GM12875 (cell line): ENCODE data around the gene GRID2.

Experiments used
- H3K4me3 ChIP-seq: one replicate; pipeline ENCODE4 v1.5.1; 2011; ENCODE audit warnings: low read depth, low read length, control low read depth
- TF ChIP-seq, protein P1 (sequence below): IDR thresholded peaks from 2 replicates; pipeline ENCODE4 v1.5.1; 2011; ENCODE audit warnings: low read depth, mild to moderate bottlenecking, control low read depth, inconsistent platforms, low read length, moderate library complexity, borderline replicate concordance; ENCODE audit not compliant: insufficient read depth

The GRID2 gene

DNA sequence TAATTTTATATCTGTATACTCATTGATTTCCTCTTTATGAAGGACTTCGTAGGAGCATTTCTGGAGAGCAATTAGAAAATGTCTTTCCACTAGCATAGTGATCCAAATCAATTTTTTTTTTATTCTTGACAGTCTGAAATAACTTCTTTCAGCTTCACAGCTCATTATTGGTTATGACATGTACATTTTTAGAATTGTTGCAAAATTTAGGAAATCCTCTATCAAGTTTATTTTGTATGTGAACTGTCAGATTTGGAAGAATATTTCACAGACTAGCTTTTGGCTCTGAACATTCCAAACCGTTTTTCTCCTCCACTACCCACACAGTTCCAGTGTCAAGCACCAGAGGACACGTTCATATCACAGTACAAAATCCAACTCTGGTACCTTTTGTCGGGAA, 1275.2 kb downstream of the GRID2 start:
- H3K4me3 ChIP-seq: no peak overlapping the region
- TF ChIP-seq, protein P1, sequence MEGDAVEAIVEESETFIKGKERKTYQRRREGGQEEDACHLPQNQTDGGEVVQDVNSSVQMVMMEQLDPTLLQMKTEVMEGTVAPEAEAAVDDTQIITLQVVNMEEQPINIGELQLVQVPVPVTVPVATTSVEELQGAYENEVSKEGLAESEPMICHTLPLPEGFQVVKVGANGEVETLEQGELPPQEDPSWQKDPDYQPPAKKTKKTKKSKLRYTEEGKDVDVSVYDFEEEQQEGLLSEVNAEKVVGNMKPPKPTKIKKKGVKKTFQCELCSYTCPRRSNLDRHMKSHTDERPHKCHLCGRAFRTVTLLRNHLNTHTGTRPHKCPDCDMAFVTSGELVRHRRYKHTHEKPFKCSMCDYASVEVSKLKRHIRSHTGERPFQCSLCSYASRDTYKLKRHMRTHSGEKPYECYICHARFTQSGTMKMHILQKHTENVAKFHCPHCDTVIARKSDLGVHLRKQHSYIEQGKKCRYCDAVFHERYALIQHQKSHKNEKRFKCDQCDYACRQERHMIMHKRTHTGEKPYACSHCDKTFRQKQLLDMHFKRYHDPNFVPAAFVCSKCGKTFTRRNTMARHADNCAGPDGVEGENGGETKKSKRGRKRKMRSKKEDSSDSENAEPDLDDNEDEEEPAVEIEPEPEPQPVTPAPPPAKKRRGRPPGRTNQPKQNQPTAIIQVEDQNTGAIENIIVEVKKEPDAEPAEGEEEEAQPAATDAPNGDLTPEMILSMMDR: no peak

DNA sequence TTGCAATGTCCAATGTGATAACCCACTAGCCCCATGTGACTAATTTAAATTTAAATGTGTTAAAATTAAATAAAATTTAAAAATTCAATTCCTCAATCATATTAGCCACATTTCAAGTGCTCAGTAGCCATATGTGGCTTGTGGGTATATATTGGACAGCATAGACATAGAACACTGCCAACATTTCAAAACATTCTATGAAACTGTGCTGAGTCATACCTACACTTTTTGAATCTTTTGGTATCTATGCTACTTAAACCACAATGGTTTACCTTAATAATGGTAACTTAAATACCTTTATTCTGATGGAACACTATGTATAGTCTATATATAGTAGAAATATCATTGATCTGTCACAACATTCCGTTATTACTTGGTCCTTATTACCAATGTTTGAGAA, 1301.4 kb downstream of the GRID2 start:
- TF ChIP-seq, protein P1: no peak
- H3K4me3 ChIP-seq: no peak overlapping the region

DNA sequence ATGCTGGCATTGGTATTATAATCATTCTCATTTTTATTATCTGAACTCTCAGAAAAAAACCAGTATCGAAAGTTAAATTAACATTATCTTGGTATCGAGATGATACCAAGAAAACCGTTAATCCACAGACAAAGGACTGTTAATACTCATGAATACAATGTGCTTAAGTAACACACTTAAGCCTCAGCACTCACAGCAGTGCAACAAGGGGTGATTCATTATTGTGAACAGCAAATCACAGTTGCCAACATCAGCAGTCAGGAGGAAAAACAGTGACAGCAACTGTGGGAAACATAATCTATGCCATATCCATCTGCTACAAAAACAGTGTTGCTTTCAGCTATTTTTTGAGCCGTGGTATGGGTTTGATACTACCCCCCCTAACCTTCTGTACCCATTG, 1313.8 kb downstream of the GRID2 start:
- TF ChIP-seq, protein P1: no peak
- H3K4me3 ChIP-seq: no peak overlapping the region

DNA sequence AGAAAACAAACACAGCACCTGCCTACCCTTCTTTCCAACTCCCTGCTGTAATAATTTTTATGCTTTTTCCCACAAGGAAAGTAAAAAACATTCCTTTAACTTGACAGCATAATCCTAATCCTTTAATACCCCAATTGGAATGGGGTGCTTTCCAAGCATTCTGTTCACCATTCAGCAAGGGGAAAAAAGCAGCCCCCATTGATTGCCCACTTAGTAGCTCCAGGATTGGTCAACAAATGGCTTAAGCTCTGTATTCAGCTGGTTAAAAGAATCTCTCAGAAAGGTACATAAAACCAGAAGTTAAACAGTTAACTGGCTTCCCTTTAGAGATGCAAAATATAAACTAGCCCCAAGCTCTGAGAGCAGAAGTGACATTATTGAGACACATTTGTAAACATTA, 1330.0 kb downstream of the GRID2 start:
- TF ChIP-seq, protein P1: no peak
- H3K4me3 ChIP-seq: no peak overlapping the region

DNA sequence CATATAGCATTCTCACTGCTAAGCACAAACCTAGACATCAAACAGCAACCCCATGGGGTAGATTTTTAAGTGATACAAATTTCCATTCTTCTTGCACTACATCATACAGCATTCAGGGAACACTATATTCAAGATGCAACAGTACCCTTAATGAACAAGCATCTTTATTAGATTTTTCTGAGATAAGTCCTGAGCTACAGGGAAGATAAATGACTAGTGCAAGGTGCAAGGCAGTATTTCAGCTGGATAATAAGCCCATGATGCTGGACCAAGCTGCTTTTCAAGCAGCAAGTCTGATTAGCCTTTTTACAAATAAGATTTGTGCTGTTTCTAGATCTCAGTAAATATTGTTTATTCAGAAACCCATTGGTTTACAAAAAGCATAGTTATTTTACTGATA, 1332.2 kb downstream of the GRID2 start:
- TF ChIP-seq, protein P1: no peak
- H3K4me3 ChIP-seq: no peak overlapping the region

DNA sequence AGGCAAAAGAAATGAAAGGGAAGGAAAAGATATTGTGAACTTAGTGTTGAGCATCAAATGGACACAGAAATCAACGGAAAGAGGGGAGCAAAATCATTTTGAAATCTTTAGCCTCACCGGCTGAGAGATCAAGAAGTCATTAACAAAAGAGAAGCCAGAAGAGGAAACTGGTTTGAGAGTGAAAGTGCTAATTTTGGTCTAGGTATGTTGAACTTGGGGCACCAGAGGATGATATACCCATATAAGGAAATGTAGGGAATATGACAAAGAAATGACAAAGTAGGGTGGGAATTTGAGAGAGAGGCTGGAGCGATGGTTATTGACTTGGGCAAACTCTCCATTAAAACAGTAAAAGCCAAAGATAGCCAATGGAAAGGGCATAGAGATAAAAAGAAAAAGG, 1341.4 kb downstream of the GRID2 start:
- TF ChIP-seq, protein P1: no peak
- H3K4me3 ChIP-seq: no peak overlapping the region

DNA sequence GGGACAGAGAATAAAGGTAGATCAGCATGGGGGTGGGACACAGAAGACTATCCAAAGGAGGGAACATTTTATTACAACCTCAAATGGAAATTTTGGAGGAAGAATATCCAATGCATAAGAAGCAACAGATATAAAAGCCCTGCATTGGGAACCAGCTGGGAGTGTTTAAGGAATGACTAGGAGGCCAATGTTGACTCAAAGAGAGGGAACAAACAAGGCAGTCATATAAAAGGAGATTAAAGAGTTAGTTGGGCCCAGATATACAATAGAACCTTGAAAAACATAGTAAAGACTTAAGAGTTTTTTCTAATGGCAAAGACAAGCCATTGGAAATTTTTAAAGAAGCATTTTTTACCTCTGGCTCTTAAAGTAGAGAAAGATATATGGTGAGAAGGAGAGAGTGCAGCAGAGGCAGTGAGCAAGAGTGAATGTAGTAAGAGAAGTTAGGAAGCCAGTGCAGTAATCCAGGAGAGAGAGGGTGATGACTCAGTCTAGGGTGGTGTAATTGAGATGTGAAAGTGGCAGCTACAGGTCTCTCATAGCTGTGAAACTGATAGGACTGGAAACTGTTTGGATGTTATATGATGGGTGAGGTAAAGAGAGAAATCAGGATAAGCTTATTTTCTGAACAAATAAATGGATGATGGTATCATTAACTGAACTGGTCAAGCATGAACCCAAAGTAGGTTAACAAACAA, 1342.6 kb downstream of the GRID2 start:
- no peak overlapping the region for H3K4me3 ChIP-seq

More for the DNA sequence above, 1342.6 kb downstream of the GRID2 start:
- TF ChIP-seq, protein P1: no peak
